Measurements from ENCODE around the gene IQSEC3.
"Not testable (repeated sequence)": the region's sequence is repeated elsewhere in the genome, so short reads cannot be mapped to it uniquely, and the experiment has no call there.

The IQSEC3 gene

DNA sequence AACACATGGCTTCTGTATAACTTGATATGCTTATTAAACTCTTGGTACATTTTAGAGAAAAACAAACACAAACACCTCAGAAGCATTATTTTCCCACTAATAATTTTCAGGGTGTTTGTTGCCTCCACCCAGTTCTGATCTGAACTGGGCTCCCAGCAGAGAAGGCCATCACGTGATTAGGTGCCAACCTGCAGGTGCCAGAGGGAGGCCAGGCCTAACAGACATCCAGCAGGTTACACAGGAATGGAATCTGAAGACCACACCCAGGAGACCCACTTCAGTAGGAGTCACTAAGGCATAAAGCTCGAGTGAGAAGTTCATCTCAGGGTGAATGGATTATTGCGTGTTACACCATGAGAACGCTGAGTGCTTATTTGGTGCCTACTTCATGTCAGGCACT, 138.5 kb downstream of the IQSEC3 start:
- DNase-seq: no peak

DNA sequence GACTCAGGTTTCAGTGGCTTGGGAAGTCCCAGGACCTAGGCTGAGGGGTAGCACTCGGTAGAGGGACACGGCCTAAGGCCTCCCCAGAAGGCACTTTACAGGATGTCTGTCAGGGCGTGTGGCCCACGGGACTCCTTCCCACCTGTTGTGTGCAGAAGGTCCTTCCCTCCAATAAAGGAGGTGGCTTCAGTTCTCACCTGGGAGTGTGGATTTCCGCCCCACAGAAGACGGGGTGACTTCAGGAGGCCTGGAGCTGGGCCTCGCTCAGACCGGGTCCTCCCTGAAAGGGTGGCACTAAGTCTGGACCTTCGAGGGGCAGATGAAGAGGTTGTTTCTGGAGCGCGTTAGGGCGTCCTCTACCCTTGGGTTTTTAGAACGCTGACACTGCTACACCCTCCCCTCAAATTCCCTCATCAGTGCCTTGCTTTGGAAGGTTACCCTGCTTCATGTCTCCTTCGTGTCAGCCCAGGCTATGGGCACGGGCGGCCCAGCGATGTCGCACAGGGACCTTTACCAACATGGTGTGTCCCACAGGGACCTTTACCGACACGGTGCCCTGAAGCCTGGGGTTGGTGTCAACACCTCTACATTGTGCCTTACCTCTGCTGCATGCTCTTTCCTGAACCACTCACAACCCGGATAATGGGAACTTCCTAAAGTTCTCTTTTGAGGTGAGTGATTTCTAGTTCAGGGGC, 140.3 kb downstream of the IQSEC3 start:
- no peak for DNase-seq

DNA sequence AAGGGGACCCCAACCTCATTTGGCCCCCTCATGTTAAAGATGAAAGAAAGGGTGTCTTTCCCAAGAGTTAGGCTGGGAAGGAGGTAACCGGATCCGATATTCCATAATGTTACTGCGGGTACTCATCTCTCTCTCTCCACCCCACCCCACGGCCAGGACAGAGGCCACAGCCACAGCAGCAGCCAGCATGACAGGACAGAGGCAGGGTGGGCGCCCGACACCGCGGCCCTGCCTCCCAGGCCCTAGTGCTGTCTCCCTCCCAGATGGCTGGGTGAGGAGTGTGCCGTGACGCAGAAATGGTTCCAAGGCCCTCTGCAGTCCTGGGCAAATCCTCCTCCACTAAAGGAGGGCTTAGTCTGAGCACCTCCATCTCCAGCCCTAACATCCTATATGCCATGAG, 141.2 kb downstream of the IQSEC3 start:
- DNase-seq: no peak

DNA sequence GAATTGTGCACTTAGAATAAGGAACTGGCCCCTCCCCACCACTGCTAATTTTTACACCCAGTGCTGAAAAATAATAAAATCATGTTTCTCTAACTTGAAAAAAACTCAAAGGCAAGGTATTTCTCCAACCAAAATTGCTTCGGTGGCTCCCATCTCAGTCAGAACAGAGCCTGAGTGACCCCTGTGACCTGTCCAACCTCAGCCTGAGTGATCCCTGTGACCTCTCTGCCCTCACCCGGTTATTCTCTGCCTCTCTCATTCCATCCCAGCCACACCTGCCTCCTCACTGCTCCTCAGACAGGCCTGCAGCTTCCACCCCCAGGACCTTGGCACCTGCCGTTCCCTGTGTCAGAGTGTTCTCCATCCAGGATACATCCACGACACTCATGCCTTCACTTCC, 142.2 kb downstream of the IQSEC3 start:
- DNase-seq: no peak

DNA sequence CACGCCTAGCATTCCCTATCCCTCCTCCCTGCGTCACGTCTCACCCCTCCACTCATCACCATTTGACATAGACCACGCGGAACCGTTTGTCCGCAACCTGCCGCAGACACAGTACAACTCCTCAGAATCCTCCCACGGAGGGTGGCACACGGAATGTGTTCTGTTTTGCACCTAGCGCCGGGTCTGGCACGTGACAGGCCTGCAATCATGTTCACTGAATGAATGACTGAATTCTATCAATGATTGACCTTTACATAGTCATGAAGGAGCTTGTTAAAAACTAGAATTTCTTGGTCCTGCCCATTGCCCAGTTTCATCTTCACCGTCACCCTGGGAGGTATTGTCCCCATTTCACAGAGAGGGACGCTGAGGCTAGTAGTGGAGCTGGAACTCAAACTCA, 142.7 kb downstream of the IQSEC3 start:
- no peak for DNase-seq

DNA sequence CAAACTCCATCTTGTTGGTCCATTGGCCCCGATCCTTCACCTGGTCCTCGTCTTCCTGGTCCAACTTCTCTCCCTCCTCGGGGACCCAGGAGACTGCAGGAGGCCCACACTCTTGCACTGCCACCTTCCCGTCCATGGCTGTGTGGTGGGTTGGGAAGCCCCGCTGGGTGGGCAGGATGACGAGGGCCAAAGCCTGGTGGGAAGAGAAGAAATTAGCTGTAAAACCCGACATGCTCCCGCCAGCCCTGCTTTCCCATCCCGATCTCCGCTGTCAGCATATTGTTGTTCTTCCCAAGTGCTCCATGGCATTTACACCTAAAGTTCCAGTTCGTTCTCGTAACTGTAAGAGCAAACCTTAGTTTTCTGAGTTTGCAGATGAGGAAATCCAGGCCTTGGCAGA, 143.3 kb downstream of the IQSEC3 start:
- DNase-seq: no peak

DNA sequence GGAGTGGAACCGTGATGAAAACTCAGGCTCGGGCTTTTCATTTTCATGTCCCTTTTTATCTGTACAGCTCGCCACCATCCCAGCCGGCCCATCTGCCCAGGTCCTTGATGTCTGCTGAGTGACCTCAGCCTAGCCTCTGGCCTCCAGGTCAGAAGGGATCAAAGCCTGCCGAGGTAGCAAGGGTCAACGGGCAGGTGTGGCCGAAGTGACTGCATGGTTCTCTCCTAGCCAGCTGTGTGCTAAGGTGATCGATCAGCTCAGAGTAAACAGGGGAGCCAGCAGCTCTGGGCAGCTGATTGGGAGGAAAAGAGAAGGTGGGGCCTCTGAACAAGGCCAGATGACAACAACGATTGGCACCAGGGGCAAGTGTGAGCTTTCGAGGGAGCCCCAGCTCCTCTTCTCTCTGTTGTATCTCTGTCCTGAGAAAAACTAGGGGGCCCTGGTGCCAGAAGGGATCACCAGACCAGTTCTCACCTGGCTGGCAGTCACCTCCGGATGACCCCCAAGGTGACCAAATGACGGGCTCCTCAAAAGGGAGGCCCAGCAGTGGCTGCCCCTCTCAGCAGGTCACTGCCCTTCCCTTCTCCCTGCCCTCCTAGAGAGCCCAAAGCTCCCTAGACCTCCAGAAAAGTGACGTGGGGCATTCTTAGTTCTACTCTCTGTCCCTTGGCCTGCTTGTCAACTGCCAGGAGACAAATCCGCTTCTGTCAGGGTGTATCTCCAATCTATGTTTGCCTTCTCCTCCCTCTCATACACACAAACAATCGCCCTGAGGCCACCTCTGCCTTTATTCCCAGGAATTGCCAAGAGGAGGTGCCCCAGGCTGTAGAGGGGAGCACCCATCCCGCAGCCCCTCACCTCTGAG, 143.9 kb downstream of the IQSEC3 start:
- no peak for DNase-seq

DNA sequence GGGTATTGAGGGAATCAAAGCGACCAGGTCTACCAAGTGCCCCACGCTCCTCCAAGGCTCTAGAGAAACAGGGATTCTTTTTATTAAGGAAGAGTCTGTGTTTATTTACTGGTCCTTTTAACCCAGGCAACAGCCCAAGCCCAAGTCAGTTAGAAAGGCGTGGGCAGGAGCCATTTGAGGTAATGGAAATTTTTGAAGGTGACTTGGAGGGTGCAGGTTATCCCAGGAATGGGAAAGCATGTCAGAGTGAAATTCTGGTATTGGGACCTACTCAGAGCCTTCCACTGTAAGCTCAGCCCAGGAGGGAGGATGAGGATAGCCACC, 144.5 kb downstream of the IQSEC3 start:
- DNase-seq: no peak

DNA sequence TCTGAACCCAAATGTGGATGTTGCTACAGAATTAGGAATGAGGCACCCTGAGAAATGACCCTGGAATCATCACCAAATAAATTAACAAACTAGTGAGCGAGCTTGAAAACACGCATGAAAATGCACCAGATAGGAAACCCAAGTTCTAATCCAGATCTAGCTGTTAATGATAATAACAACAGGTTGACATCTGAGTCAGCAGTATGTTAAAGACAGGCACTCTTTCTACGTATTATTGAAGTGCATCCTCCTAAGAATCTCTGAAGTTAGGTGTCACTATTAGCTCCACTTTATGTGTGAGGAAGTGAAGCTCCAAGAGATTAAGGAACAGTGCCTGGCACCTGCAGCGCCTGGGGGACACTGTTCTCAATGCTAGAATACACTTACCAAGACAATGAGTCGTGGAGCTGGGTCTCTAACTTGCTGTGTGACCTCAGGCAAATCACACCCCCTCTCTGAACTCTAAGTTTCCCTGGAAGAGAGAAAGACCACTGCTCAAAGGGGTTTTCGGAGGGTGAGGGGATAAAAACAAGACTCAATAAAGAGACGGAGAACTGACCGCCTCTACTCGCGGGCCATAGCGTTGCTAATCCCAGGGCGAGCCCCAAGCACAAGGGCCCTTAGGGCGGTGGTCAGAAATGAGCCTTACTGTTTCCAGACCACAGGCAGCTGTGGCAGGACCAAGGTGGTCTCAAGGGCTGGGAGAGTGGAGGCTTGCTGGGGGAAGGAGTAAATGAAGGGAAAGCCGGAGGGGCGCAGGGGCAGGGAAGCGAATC, 145.3 kb downstream of the IQSEC3 start:
- DNase-seq: no peak

DNA sequence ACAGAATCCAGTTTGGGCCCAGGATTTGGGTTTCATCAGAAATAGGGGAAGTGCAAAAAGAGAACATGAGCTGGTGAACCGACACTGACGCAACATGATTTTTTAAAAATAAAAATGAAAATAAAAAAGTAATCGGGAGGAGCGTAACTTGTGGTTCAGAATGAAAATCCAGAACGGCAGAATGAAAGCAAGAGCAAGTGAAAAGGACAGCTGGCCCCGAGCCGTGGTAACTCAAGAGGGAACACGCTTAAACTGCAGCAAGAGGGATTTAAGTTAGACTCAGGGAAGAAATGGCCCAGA, 145.8 kb downstream of the IQSEC3 start:
- DNase-seq: no peak

DNA sequence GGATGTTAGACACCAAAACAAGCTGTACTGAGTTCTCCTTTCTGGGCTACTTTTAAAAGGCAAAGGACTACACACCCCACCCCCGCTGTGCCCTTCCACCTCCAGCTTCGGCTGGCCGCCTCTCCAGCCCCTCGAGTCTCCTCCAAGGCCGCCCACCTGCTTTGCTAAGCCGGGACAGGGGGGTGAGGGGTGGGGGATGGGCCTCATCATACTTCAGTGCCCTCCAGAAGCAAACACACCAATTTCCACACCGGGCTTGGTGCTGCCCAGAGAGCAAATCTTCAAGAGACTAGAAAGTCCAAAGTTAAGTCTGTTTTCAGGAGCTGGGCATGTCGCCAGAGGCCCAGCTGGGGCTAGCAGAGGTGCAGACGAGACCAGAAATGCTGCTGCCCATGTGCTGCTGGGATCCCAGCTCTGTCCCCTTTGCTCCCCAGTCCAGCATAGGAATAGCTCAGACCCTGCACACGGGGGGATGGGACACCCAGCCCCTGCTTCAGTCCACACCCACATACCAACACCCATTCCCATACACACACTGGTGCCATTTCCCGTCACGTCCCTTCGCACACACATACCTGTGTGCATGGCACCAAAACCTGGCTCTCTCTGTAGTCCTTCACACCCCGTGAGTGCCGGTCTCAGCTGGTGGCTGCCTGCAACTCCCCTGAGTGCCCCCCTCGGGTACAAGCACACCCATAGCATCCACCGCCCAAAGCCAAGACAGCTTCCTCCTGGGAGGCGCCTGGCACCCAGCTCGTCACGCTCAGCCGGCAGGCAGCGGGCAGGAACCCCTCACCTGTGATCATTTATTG, 146.4 kb downstream of the IQSEC3 start:
- no peak for DNase-seq

DNA sequence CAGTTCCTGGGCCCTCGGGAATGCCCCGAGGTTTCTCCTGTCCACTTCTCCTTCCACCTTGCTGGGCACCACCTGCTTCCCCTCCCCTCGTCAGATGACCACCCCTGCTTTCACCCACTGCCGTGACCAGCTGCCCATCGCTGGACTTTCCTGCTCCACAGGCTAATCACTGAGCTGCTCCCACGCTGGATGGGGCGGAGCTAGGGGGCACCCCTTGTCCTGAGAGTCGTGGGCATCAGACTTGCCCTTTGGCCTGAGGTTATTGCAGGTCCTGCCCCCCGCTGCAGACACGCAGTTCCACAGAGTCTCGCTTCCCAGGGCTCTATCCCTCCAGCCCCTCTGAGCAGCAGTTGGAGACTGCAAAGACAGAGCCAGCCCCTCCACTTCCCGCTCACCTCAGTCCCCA, 147.0 kb downstream of the IQSEC3 start:
- no peak for DNase-seq

DNA sequence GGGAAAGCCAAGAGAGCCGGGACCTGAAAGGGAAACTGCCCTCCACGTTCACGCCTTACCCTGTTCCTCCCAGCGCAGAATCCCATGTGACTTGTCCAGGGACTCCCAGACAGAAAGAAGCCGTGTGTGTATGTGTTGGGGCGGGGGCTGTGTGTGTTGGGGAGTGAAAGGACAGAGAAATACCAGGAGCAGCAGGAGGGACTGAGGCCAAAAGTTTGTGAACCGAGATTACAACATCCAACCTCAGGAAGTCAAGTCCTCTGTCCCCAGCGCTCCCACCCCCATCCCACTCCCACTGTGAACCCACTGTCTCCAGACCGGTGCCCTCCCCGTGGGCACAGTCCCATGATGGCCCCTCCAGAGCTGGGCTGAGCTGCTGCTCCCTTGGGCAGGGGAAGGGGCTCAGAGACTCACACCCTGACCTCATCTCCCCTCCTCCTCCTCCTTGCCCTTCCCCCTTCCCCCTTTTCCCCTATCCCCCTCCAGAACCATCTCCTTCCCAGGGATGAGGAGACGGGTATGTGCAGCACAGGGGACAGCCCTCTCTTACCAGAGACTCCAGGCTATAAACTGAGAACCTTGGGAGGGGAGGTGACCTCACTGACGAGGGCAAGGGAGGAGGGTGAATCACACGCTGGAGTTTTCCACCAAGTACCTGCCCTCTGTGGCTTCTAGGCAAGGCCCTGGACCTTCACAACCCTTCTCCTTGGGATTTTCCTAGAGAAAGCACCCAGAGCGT, 147.6 kb downstream of the IQSEC3 start, which contains the start of gene SLC6A12:
TSS of gene SLC6A12 (minus strand) at position 155 of the 739 bp plus-strand sequence. CDS start 4,171 bp downstream, outside the sequence.
- no peak for DNase-seq

DNA sequence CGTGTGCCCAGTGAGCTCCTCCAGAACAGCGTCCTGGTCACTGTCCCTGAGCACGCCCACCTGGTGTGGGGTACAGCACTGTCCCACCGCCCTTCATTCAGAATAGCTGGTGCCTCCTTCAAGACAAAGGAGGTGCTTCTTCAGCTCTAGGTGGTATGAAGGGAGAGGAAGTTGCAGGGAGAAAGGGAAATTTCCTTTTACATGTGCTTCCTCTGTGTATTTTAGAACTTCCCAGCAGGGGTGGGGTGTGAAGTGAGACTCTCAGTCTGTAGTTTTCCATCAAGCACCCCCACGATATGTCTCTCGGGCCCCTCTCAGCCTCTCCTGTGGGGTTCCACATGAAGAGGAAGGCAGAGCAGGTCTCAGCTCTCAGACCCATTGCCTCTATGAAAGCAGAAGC, 148.5 kb downstream of the IQSEC3 start:
- DNase-seq: no peak

DNA sequence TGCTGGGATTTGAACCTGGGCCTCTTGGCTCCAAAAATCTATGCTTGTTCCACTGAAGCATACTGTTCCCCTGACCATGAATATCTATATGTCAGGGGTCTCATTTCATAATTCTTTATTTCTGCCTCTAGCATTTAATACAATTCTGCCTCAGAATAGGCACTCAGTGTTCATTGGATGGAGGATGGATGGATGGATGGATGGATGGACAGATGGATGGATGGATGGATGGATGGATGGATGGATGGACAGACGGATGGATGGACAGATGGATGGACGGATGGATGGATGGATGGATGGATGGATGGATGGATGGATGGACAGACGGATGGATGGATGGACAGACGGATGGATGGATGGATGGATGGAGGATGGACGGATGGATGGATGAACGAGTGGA, 150.5 kb downstream of the IQSEC3 start:
- DNase-seq: not testable (repeated sequence)

DNA sequence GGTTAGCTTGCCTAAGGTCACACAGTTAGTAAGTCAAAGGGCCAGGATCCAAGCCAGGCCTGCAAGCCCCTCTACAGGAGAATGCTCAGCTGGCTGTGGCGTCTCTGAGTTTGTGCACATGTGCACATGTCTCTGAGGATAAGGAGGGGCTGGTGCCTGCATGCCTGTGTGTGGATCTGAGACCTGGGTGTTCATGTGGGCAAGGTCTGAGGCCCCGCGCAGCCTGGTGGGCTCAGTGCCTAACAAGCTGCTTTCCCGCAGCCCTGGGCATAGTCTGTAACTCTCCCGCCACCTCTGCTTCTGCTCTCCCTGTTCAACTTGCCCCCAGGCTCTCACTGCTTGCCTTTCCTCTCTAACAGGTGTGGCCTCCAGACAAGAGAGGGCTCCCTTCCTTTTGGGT, 151.7 kb downstream of the IQSEC3 start:
- DNase-seq: no peak

DNA sequence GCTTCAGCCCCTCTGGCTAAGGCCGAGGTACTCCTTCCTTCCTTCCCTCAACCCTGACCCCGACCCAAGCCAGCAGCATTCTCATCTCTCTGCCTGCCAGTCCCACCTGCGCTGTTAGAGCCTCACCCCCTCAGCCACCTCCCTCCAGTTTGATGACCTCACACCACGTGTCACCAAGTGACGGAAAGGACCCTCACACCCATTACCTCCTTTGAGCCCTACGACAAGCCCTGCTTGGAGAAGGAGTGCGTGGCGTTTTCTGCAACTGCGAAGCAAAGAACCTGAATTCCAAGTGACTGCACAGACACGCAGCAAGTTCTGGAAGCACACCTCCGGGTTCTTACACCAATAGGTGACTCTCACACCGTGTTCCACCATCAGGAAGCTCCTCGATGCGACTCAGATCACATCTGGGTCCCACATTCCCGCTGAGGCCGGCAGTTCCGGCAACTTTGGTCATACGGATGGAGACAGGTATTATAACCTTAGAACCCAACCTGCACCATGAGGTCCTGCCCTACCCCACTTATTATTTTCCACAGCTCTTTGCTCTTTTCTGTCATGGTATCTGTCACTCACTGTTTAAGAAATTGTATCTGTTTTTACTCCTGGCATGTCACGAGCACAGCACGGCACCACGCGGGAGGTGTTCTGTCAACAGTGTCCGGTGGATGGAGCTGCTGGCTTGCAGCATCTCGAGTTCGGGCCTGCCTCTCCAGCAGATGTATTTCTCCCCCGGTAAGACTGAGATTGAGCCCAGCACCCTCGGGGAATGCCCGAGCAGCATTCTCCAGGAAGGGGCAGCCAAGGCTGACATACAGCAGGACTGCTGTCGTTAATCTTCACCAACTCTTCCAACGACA, 152.4 kb downstream of the IQSEC3 start:
- no peak for DNase-seq

DNA sequence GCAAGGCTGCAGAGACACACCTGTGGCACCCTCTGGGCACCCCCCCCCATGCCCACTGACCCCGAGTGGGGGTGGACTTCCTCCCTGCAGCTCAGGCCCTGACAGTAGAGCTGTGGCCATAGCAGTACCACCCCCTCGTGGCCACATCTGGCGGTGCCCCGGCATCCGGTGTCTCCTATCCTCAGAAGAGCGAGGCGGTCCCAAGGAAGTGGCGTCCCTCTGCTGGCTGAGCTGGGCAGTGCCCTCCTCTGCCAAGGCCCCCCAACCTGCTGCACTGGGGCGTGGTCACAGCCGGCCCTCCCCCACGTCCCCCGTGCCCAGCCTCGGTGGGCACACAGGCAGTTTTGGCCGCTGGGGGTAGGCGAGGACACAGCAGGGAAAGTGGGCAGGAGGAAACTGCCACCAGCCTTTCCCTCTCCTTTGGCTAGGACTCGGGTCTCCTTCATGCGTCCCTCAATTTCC, 153.4 kb downstream of the IQSEC3 start:
- peak; percentile 72 for DNase-seq

DNA sequence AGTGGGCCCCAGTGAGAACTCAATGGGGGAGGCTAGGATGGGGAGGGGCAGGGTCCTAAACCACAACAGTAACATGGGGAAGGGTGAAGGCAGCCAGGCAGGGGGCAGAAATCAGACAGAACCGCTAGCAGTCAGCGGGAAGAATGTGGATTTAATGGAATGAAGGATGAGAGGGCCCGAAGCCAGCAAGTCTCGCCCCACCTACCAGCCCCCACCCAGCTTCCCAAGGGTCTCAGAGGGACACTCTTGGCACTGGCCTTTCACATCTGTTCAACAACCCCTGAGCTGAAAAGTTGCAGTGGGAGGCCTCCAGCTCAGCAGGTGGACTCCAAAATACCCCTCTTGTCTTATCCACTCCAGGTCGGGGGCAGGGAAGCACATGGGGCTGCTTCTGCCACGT, 153.9 kb downstream of the IQSEC3 start:
- DNase-seq: no peak

DNA sequence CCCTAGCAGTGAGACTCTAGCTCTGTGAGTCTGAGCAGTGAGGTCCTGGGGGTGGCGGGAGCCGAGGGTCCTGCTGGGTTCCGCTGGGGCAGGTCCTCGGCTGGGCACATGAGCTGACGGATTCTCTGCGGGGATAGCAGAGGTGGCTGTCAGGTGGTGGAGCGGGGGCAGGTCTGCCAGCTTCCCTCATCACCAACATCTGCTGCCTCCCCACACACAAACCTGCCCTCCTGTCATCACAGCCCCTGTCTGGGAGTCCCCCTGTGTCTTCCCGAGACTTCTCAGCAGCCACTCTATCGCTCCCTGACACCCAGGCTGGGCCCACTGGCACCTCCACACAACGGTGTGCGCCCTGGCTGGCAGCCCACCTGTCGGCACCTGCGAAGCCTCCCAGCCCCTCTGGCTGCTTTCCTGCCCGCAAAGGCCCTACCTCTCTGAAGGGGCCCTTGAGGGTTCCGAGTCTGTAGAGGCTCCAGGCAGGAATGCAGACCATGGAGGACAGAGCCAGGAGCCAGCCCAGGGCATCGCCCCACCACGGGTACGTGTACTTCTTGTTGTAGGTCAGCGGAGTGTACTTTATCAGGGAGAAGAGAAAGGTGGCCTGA, 154.5 kb downstream of the IQSEC3 start:
- no peak for DNase-seq

DNA sequence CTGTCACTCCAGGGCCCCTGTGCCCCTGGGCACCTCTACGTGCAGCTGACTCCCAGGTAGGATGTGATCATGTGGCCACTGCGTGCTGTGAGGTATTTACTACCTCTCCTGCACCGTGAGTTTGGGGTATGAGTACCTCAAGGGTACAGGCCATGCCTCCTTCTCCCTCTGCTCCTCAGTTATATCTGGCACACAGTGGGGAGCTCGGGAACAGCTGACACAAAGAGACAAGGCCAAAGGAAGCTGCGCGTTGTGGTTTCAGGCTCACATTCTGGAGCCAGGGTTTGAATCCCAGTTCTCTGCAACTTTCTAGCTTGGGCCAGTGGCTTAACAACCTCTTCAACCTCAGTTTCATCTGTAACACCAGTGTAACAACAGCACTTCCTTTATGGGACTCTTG, 155.2 kb downstream of the IQSEC3 start:
- DNase-seq: no peak

All from activated effector memory CD4-positive, alpha-beta T cell treated with anti-CD3 and anti-CD28 coated beads, Interleukin-2, amount 50 U/mL, for 16 hours (primary cell).